SH-SY5Y (cell line): ENCODE measurements around the gene TRPC4AP.

Experiments used
- GATA2 ChIP-seq: IDR thresholded peaks from 2 replicates; pipeline ENCODE4 v1.6.1; 2011; ENCODE audit warnings: mild to moderate bottlenecking, low read depth, low read length
- GATA3 ChIP-seq: IDR thresholded peaks from 2 replicates; pipeline ENCODE4 v1.6.1; 2011; ENCODE audit warnings: low read depth, mild to moderate bottlenecking, low read length, moderate library complexity

DNA sequence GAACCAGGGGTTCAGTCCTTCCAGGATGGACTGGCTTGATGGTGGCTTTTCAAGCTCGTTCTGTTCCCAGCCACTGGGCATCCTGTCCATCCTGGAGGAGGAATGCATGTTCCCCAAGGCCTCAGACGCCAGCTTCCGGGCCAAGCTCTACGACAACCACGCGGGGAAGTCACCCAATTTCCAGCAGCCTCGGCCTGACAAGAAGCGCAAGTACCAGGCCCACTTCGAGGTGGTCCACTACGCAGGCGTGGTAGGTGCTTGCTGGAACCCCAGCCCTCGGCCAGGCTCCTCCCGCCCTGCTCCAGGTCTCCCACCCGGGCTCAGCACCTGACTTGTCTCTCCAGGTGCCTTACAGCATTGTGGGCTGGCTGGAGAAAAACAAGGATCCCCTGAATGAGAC is 102.9 kb downstream of the TRPC4AP start:
- TF ChIP-seq GATA2 = no peak
- no peak for TF ChIP-seq GATA3
